ENCODE results near the gene TMEM135. TPM values are rescaled to one million over a fixed set of nuclear protein-coding genes. Genes with fewer than 3 reads are reported as not detected.
"Not testable (repeated sequence)": the region's sequence is repeated elsewhere in the genome, so short reads cannot be mapped to it uniquely, and the experiment has no call there.

Gene TMEM135
- total RNA-seq, 4 donors from 2014 or later = 13.1 to 123 (median 19.1) TPM

GRCh38 chr11:86991341-86991740, 46.4 kb upstream of the TMEM135 start:
- intact Hi-C loops (cut with DNase I; ENCODE audit: low total_unique reads) = no loop called here
- in situ Hi-C loops (cut with MboI; ENCODE audit: low pct_ligation_motif_present in 1 of 4, low pct_unique_long_range_greater_than_20kb in 1 of 4, low sequenced_read_pairs in 3 of 4) = no loop called here
- 89 to 94% methylated on average over 5 of the region's 5 CpGs for WGBS, 2 donors (ENCODE audit: low coverage in 1 of 2)

GRCh38 chr11:86992340-86992739, 45.4 kb upstream of the TMEM135 start:
- in situ Hi-C loops (cut with MboI; ENCODE audit: low pct_ligation_motif_present in 1 of 4, low pct_unique_long_range_greater_than_20kb in 1 of 4, low sequenced_read_pairs in 3 of 4); H3K4me1 ChIP-seq; H3K27ac ChIP-seq; H3K9me3 ChIP-seq; H3K36me3 ChIP-seq; H3K4me3 ChIP-seq; intact Hi-C loops (cut with DNase I; ENCODE audit: low total_unique reads); H3K27me3 ChIP-seq; DNase-seq: not testable (repeated sequence)
- WGBS, 2 donors (ENCODE audit: low coverage in 1 of 2) = 79 to 82% methylated on average over 4 of the region's 4 CpGs

More at GRCh38 chr11:86991341-86991740, 46.4 kb upstream of the TMEM135 start:
- no peaks in the 10 kb centered on the region for H3K27me3 ChIP-seq
- H3K36me3 ChIP-seq = no peaks in the 10 kb centered on the region
- TF ChIP-seq EP300 (IDR thresholded peaks at IDR 0.05; ENCODE audit: low read depth) (no peak), POLR2AphosphoS5 (IDR thresholded peaks at IDR 0.05) (no peak), CTCF (IDR thresholded peaks at IDR 0.05) (no peak), POLR2A (IDR thresholded peaks at IDR 0.05) (no peak)
- no peaks in the 10 kb centered on the region for H3K9me3 ChIP-seq
- peaks cover 0 to 7% (median 0%) of the 10 kb centered on the region in 4 donors for H3K4me1 ChIP-seq
- H3K27ac ChIP-seq = no peak overlapping the region
- DNase-seq = no peak
- H3K4me3 ChIP-seq = no peak overlapping the region

GRCh38 chr11:86993031-86993430, 44.7 kb upstream of the TMEM135 start:
- in situ Hi-C loops (cut with MboI; ENCODE audit: low pct_ligation_motif_present in 1 of 4, low pct_unique_long_range_greater_than_20kb in 1 of 4, low sequenced_read_pairs in 3 of 4) = no loop called here
- no peak for TF ChIP-seq EP300 (IDR thresholded peaks at IDR 0.05; ENCODE audit: low read depth)
- TF ChIP-seq POLR2A (IDR thresholded peaks at IDR 0.05) = no peak
- no peak for TF ChIP-seq POLR2AphosphoS5 (IDR thresholded peaks at IDR 0.05)
- no peak for TF ChIP-seq CTCF (IDR thresholded peaks at IDR 0.05)
- DNase-seq = no peak
- H3K9me3 ChIP-seq = no peaks in the 10 kb centered on the region
- peaks cover 0 to 7% (median 0%) of the 10 kb centered on the region in 4 donors for H3K4me1 ChIP-seq
- H3K36me3 ChIP-seq = no peaks in the 10 kb centered on the region
- H3K27me3 ChIP-seq = no peaks in the 10 kb centered on the region
- H3K27ac ChIP-seq = no peak overlapping the region
- intact Hi-C loops (cut with DNase I; ENCODE audit: low total_unique reads) = no loop called here
- H3K4me3 ChIP-seq = no peak overlapping the region
- 45 to 48% methylated on average over 3 of the region's 3 CpGs for WGBS, 2 donors (ENCODE audit: low coverage in 1 of 2)

GRCh38 chr11:86996953-86997570, 40.7 kb upstream of the TMEM135 start:
- 96 to 100% methylated on average over 1 of the region's 1 CpG for WGBS, 2 donors (ENCODE audit: low coverage in 1 of 2)
- in situ Hi-C loops (cut with MboI; ENCODE audit: low pct_ligation_motif_present in 1 of 4, low pct_unique_long_range_greater_than_20kb in 1 of 4, low sequenced_read_pairs in 3 of 4) (no loop called here), intact Hi-C loops (cut with DNase I; ENCODE audit: low total_unique reads) (no loop called here)
- H3K36me3 ChIP-seq = no peaks in the 10 kb centered on the region
- no peaks in the 10 kb centered on the region for H3K9me3 ChIP-seq
- DNase-seq = no peak
- H3K4me3 ChIP-seq = no peak overlapping the region
- no peak overlapping the region for H3K27ac ChIP-seq
- TF ChIP-seq POLR2A (IDR thresholded peaks at IDR 0.05) = no peak
- TF ChIP-seq POLR2AphosphoS5 (IDR thresholded peaks at IDR 0.05) = no peak
- no peak for TF ChIP-seq EP300 (IDR thresholded peaks at IDR 0.05; ENCODE audit: low read depth)
- peaks cover 0 to 7% (median 0%) of the 10 kb centered on the region in 4 donors for H3K4me1 ChIP-seq
- no peaks in the 10 kb centered on the region for H3K27me3 ChIP-seq

GRCh38 chr11:86999388-86999787, 38.3 kb upstream of the TMEM135 start:
- intact Hi-C loops (cut with DNase I; ENCODE audit: low total_unique reads) (no loop called here), in situ Hi-C loops (cut with MboI; ENCODE audit: low pct_ligation_motif_present in 1 of 4, low pct_unique_long_range_greater_than_20kb in 1 of 4, low sequenced_read_pairs in 3 of 4) (no loop called here)
- no peak for DNase-seq
- TF ChIP-seq CTCF (IDR thresholded peaks at IDR 0.05) = no peak
- TF ChIP-seq POLR2AphosphoS5 (IDR thresholded peaks at IDR 0.05) = no peak
- no peak for TF ChIP-seq POLR2A (IDR thresholded peaks at IDR 0.05)
- no peak for TF ChIP-seq EP300 (IDR thresholded peaks at IDR 0.05; ENCODE audit: low read depth)
- Histone ChIP-seq H3K27me3 (no peaks in the 10 kb centered on the region), H3K4me1 (no peaks in the 10 kb centered on the region), H3K9me3 (no peaks in the 10 kb centered on the region), H3K27ac (no peak overlapping the region), H3K4me3 (no peak overlapping the region), H3K36me3 (no peaks in the 10 kb centered on the region)
- 100% methylated on average over 1 of the region's 1 CpG for WGBS, 2 donors (ENCODE audit: low coverage in 1 of 2)

Measured in transverse colon (tissue), 4 donors.